C4-2B (cell line): ENCODE results near the gene CTLA4.

ENCODE experiments used
- ZFX ChIP-seq: fragments of 450-650 bp; IDR thresholded peaks from 2 replicates; pipeline ENCODE4 v1.6.1; 2017
- TF ChIP-seq, protein P1 (sequence below): fragments of 450-650 bp; conservative IDR thresholded peaks from 2 replicates; pipeline ENCODE4 v1.5.1; 2017; ENCODE audit warnings: mild to moderate bottlenecking

DNA sequence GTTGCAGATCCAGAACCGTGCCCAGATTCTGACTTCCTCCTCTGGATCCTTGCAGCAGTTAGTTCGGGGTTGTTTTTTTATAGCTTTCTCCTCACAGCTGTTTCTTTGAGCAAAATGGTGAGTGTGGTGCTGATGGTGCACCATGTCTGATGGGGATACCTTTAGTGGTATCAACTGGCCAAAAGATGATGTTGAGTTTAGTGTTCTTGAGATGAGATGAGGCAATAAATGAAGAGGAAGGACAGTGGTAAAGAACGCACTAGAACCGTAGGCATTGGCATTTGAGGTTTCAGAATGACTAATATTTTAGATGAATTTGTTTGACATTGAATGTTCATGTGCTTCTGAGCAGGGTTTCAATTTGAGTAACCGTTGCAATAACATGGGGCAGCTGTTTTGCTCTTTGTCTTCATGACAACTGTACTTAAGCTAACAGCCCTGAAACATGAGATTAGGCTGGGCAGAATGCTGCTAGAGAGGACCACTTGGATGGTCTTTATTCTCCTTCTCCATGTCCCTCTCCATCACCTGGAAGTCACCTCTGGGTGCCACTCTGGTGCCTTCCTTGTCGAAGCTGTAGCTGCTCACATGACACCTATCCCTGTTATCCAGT lies 3.9 kb downstream of the CTLA4 start:
- TF ChIP-seq, protein P1, sequence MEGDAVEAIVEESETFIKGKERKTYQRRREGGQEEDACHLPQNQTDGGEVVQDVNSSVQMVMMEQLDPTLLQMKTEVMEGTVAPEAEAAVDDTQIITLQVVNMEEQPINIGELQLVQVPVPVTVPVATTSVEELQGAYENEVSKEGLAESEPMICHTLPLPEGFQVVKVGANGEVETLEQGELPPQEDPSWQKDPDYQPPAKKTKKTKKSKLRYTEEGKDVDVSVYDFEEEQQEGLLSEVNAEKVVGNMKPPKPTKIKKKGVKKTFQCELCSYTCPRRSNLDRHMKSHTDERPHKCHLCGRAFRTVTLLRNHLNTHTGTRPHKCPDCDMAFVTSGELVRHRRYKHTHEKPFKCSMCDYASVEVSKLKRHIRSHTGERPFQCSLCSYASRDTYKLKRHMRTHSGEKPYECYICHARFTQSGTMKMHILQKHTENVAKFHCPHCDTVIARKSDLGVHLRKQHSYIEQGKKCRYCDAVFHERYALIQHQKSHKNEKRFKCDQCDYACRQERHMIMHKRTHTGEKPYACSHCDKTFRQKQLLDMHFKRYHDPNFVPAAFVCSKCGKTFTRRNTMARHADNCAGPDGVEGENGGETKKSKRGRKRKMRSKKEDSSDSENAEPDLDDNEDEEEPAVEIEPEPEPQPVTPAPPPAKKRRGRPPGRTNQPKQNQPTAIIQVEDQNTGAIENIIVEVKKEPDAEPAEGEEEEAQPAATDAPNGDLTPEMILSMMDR: no peak
- no peak for TF ChIP-seq ZFX
